Osteocyte (in vitro differentiated cells): ENCODE data around the gene P2RX7. TPM values are rescaled to one million over a fixed set of nuclear protein-coding genes. Genes with fewer than 3 reads are reported as not detected.

Experiments used
- DNase-seq: peaks from one replicate; pipeline ENCODE4 v3.0.0; 2021; ENCODE audit warnings: mixed read lengths; ENCODE audit not compliant: unreplicated experiment; ENCODE audit errors: extremely low spot score
- H3K27ac Mint-ChIP-seq: one replicate; pipeline ENCODE4 v1.8.0; 2021; ENCODE audit warnings: mild to moderate bottlenecking, mixed read lengths; ENCODE audit not compliant: unreplicated experiment
- H3K27me3 Mint-ChIP-seq: one replicate; pipeline ENCODE4 v1.8.0; 2021; ENCODE audit warnings: mixed read lengths; ENCODE audit not compliant: unreplicated experiment
- H3K36me3 Mint-ChIP-seq: one replicate; pipeline ENCODE4 v1.8.0; 2021; ENCODE audit warnings: mixed read lengths; ENCODE audit not compliant: unreplicated experiment
- H3K4me1 Mint-ChIP-seq: one replicate; pipeline ENCODE4 v1.8.0; 2021; ENCODE audit warnings: mixed read lengths; ENCODE audit not compliant: unreplicated experiment
- H3K4me3 Mint-ChIP-seq: one replicate; pipeline ENCODE4 v1.8.0; 2021; ENCODE audit warnings: mild to moderate bottlenecking, moderate library complexity, mixed read lengths; ENCODE audit not compliant: unreplicated experiment
- H3K9me3 Mint-ChIP-seq: one replicate; pipeline ENCODE4 v1.8.0; 2021; ENCODE audit warnings: mixed read lengths; ENCODE audit not compliant: unreplicated experiment
- CTCF ChIP-seq: fragments of 200-600 bp; sonication (generic); IDR thresholded peaks from 2 replicates; pipeline ENCODE4 v1.5.0; 2021; ENCODE audit warnings: antibody characterized with exemption, mild to moderate bottlenecking, moderate library complexity
- total RNA-seq: library from RNA; stranded (reverse); gene quantifications from 2 replicates; pipeline ENCODE4 v1.2.1, GENCODE V29; 2021

The P2RX7 gene
- total RNA-seq, 1 donor from 2014 or later, result 0.30 TPM

- H3K4me1 Mint-ChIP-seq, result peaks cover 21% of the 10 kb centered on the region
- H3K27me3 Mint-ChIP-seq, result peaks cover 34% of the 10 kb centered on the region
- no peak overlapping the region for H3K27ac Mint-ChIP-seq
- H3K36me3 Mint-ChIP-seq, result no peaks in the 10 kb centered on the region
- DNase-seq, result no peak
- no peaks in the 10 kb centered on the region for H3K9me3 Mint-ChIP-seq
- H3K4me3 Mint-ChIP-seq, result no peak overlapping the region
- no peak for TF ChIP-seq CTCF
These were observed 3.5 kb upstream of the P2RX7 start for GRCh38 chr12:121128908-121129810.

GRCh38 chr12:121129811-121130147, 2.9 kb upstream of the P2RX7 start:
- Mint-ChIP-seq H3K27me3 (peaks cover 34% of the 10 kb centered on the region), H3K4me3 (no peak overlapping the region), H3K4me1 (peaks cover 22% of the 10 kb centered on the region), H3K36me3 (no peaks in the 10 kb centered on the region), H3K27ac (no peak overlapping the region), H3K9me3 (no peaks in the 10 kb centered on the region)
- no peak for DNase-seq
- TF ChIP-seq CTCF, result no peak

- no peaks in the 10 kb centered on the region for H3K9me3 Mint-ChIP-seq
- DNase-seq, result no peak
- peaks cover 22% of the 10 kb centered on the region for H3K4me1 Mint-ChIP-seq
- H3K4me3 Mint-ChIP-seq, result no peak overlapping the region
- no peak for TF ChIP-seq CTCF
- H3K27ac Mint-ChIP-seq, result no peak overlapping the region
- peaks cover 34% of the 10 kb centered on the region for H3K27me3 Mint-ChIP-seq
- no peaks in the 10 kb centered on the region for H3K36me3 Mint-ChIP-seq
These were observed 1.8 kb upstream of the P2RX7 start for GRCh38 chr12:121130866-121131373.

GRCh38 chr12:121131941-121132341, 735 bp upstream of the P2RX7 start:
- no peak for DNase-seq
- no peak overlapping the region for H3K4me3 Mint-ChIP-seq
- H3K27me3 Mint-ChIP-seq, result peaks cover 24% of the 10 kb centered on the region
- H3K4me1 Mint-ChIP-seq, result peaks cover 22% of the 10 kb centered on the region
- H3K27ac Mint-ChIP-seq, result no peak overlapping the region
- no peak for TF ChIP-seq CTCF
- H3K36me3 Mint-ChIP-seq, result no peaks in the 10 kb centered on the region
- H3K9me3 Mint-ChIP-seq, result no peaks in the 10 kb centered on the region

GRCh38 chr12:121133838-121134237, 1.2 kb downstream of the P2RX7 start:
- Mint-ChIP-seq H3K36me3 (no peaks in the 10 kb centered on the region), H3K4me1 (peaks cover 22% of the 10 kb centered on the region), H3K27ac (no peak overlapping the region), H3K27me3 (peaks cover 24% of the 10 kb centered on the region), H3K9me3 (peaks cover 3% of the 10 kb centered on the region), H3K4me3 (no peak overlapping the region)
- TF ChIP-seq CTCF, result no peak
- no peak for DNase-seq
